Measurements from ENCODE around the gene RASSF8. TPM values are rescaled to one million over a fixed set of nuclear protein-coding genes. Genes with fewer than 3 reads are reported as not detected.

The RASSF8 gene
- total RNA-seq, 1 donor from 2014 or later, result 33.7 TPM

DNA sequence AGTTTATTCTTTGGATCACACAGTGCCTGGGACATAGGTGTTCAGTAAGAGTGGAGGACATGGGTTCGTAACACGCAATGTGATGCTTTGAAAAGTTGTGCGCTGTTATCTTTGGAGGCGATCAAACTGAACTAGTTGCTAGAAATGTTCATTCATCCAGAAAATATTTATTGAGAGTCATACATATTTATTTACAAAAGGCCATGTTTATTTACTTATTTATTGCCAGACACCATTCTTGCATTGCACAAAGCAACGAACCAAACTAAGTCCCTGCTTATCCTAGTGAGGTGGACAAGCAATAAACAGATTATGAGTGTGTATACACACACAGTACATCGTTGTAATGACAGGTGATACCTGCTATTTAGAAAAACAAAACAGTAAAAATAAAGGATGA is 153.8 kb downstream of the RASSF8 start:
- peaks cover 51% of the 10 kb centered on the region for H3K4me1 ChIP-seq
- intact Hi-C loops (cut with micrococcal nuclease), result no loop called here

DNA sequence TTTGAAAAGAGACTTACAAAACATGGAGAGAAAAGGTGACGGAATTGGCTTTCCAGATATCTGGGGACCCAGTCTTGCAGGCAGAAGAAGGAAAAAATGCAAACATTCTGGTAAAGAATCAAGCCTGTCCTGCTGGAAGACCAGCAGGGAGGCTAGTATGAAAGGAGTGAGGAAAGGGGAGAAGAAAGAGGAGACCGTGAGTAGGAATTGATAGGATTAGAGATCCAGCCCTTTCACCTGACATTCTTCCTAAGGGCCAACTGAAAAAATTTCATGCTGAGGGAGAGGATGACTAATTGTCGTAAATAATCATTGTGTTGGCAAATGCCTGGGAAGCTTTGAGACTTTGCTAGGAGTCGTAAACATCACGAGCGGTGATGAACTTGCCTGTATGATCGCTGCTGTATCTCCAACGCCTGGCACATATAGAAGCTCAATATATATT is 154.2 kb downstream of the RASSF8 start:
- H3K27ac ChIP-seq (replicated peaks), result peak overlapping the region; percentile 94
- TF ChIP-seq, protein P1, sequence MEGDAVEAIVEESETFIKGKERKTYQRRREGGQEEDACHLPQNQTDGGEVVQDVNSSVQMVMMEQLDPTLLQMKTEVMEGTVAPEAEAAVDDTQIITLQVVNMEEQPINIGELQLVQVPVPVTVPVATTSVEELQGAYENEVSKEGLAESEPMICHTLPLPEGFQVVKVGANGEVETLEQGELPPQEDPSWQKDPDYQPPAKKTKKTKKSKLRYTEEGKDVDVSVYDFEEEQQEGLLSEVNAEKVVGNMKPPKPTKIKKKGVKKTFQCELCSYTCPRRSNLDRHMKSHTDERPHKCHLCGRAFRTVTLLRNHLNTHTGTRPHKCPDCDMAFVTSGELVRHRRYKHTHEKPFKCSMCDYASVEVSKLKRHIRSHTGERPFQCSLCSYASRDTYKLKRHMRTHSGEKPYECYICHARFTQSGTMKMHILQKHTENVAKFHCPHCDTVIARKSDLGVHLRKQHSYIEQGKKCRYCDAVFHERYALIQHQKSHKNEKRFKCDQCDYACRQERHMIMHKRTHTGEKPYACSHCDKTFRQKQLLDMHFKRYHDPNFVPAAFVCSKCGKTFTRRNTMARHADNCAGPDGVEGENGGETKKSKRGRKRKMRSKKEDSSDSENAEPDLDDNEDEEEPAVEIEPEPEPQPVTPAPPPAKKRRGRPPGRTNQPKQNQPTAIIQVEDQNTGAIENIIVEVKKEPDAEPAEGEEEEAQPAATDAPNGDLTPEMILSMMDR (IDR thresholded peaks at IDR 0.05; ENCODE audit: borderline replicate concordance), result no peak
- no peaks in the 10 kb centered on the region for H3K9me3 ChIP-seq (replicated peaks)
- intact Hi-C loops (cut with micrococcal nuclease), result no loop called here
- no peak overlapping the region for H3K4me3 ChIP-seq
- DNase-seq, result no peak
- no peaks in the 10 kb centered on the region for H3K36me3 ChIP-seq
- peaks cover 55% of the 10 kb centered on the region for H3K4me1 ChIP-seq
- no peaks in the 10 kb centered on the region for H3K27me3 ChIP-seq (ENCODE audit: low read depth)

More for the DNA sequence above, 153.8 kb downstream of the RASSF8 start:
- no peak for DNase-seq
- H3K9me3 ChIP-seq (replicated peaks), result no peaks in the 10 kb centered on the region
- H3K4me3 ChIP-seq, result no peak overlapping the region
- TF ChIP-seq, protein P1 (IDR thresholded peaks at IDR 0.05; ENCODE audit: borderline replicate concordance), result no peak
- H3K27me3 ChIP-seq (ENCODE audit: low read depth), result no peaks in the 10 kb centered on the region
- H3K27ac ChIP-seq (replicated peaks), result peak overlapping the region; percentile 94
- H3K36me3 ChIP-seq, result no peaks in the 10 kb centered on the region

DNA sequence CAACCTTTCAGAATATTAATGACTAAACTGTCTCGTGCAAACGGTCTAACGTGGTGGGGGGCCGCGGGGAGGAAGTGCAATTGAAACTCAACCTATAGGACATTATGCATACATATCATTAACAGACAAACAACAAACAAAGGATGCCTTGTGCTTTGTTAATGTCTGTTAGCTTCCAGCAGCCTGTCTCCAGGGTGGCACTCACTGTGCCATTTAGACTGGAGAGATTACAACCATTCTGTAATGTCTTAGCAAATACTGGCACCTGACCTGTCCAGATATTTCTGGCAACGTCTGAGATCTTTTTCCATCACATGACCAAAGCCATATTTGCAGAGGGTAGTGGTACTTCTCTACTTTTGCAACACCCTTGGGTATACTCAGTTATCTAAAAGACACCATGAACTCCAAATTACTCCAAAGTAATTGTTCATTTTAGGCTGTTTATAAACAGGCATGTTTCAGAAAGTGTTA is 154.7 kb downstream of the RASSF8 start:
- Histone ChIP-seq H3K4me1 (peaks cover 55% of the 10 kb centered on the region), H3K27me3 (ENCODE audit: low read depth) (no peaks in the 10 kb centered on the region), H3K9me3 (replicated peaks) (no peaks in the 10 kb centered on the region), H3K27ac (replicated peaks) (peak overlapping the region; percentile 94), H3K36me3 (no peaks in the 10 kb centered on the region), H3K4me3 (peak overlapping the region; percentile 63)
- intact Hi-C loops (cut with micrococcal nuclease), result no loop called here
- DNase-seq, result no peak
- TF ChIP-seq, protein P1 (IDR thresholded peaks at IDR 0.05; ENCODE audit: borderline replicate concordance), result no peak

DNA sequence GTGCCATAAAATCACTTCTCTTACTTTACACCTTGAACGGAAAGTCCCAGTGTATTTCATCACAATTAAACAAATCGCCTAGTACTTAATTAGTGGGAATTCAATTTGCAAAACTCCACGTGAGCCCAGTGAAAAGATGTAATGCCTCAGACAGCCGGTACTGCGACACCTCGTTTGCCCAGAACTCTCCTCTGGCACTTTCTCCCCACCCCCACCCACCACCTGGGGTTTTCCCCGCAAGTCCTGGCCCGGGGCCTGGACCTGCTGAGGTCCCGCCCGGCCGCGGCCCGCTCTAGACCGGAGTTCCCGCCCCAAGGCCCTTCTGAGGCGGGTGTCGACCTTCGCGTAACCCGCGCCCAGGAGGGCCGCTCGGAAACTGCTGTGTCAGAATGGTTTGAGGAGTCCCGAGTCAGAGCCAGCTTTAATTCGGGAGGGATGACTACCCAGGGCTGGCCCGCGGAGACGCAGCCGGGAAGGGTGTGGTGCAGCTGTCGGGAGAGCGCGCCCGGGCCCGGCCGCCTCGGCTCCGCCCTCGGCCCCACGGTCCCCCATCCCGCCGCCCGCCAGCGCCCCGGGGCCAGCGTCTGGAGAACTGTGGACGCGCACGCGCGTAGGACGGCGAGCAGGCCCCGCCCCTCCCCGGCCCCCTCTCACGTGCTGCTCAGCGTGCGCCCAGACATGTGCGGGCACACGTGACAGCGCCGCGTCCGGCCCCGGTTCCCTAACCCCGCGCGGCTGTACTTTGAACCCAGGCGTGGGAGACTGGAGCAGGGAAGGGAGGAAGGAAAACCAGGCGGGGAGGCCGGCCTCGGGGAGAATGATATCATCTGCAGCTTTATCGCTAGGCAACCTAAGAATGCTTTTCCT is 155.6 kb downstream of the RASSF8 start:
- TF ChIP-seq, protein P1 (IDR thresholded peaks at IDR 0.05; ENCODE audit: borderline replicate concordance), result peak; percentile 45
- H3K9me3 ChIP-seq (replicated peaks), result no peaks in the 10 kb centered on the region
- H3K4me1 ChIP-seq, result peaks cover 52% of the 10 kb centered on the region
- intact Hi-C loops (cut with micrococcal nuclease), result no loop called here
- H3K27me3 ChIP-seq (ENCODE audit: low read depth), result no peaks in the 10 kb centered on the region
- peak; percentile 95 for DNase-seq
- peak overlapping the region; percentile 63 for H3K4me3 ChIP-seq
- H3K27ac ChIP-seq (replicated peaks), result peak overlapping the region; percentile 94
- H3K36me3 ChIP-seq, result no peaks in the 10 kb centered on the region

DNA sequence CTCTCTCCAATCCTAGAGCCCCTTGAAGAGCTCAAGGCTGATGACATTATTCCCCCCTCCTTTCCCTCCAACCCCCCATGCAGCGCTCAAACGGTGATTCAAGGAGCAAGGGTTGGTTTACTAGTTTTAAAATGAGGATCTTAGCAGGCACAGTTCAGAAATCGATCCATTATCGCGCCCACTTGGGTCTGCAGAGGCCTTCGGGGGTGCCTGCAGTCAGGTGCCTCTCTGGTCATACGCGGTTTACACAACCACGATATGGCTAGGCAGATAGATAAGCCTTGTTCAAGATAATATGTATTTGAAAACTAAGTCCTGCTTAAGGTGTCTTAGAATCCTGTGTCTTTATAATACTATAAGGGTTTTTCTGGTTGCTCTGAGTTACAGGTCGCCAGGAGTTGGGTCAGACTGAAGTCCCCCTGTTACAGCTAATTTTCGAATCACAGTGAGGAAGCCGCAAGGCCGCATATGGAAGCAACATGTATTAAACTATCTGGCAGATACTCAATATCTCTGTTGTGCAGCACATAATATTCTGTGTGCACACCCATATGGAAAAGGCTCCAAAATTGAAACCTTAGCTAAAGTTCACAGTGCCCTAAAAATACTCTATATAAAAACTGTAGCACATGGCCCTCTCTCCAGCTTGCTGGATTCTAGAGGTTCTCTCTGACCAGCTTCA is 156.4 kb downstream of the RASSF8 start:
- Histone ChIP-seq H3K36me3 (no peaks in the 10 kb centered on the region), H3K9me3 (replicated peaks) (no peaks in the 10 kb centered on the region), H3K27me3 (ENCODE audit: low read depth) (no peaks in the 10 kb centered on the region), H3K27ac (replicated peaks) (peak overlapping the region; percentile 94), H3K4me3 (peak overlapping the region; percentile 63), H3K4me1 (peaks cover 52% of the 10 kb centered on the region)
- intact Hi-C loops (cut with micrococcal nuclease), result no loop called here
- DNase-seq, result no peak
- TF ChIP-seq, protein P1 (IDR thresholded peaks at IDR 0.05; ENCODE audit: borderline replicate concordance), result no peak

Data from left ventricle myocardium inferior (tissue), 1 donor.